Measurements from ENCODE around the gene HNRNPH2. TPM values are rescaled to one million over a fixed set of nuclear protein-coding genes. Genes with fewer than 3 reads are reported as not detected.

Gene HNRNPH2
- total RNA-seq, 1 experiment from 2014 or later, result 49.8 TPM

GRCh38 chrX:101419489-101419888 lies 11.5 kb downstream of the HNRNPH2 start:
- intact Hi-C loops (cut with micrococcal nuclease), result loop anchor here (5.0 kb wide), 1 partner anchor 178 kb away; no protein-coding TSS in a partner anchor
- Histone ChIP-seq H3K4me2 (ENCODE audit: low read length) (no peak overlapping the region), H4K20me1 (ENCODE audit: insufficient read depth) (no peaks in the 10 kb centered on the region), H3K27ac (ENCODE audit: low read depth, low read length) (no peak overlapping the region), H3K9me3 (ENCODE audit: control insufficient read depth in 1 of 2, insufficient read depth in 1 of 2, low read depth in 1 of 2, low read length in 2 of 2) (no peaks in the 10 kb centered on the region), H3K4me3 (replicated peaks in 1 of 2; ENCODE audit: low read depth in 1 of 2, low read length in 2 of 2) (no peak overlapping the region), H3K36me3 (ENCODE audit: control insufficient read depth in 1 of 2, insufficient read depth in 2 of 2, low read length in 2 of 2) (0 out of 4 replicates have a peak, but pooled peaks cover 0 to 2% of the 10 kb centered on the region in 2 experiments), H2AFZ (ENCODE audit: low read depth, low read length, poor library complexity, severe bottlenecking) (no peak overlapping the region), H3K79me2 (ENCODE audit: insufficient read depth, low read length) (no peaks in the 10 kb centered on the region), H3K9ac (ENCODE audit: low read length) (no peak overlapping the region), H3K9me2 (ENCODE audit: insufficient read depth) (no peaks in the 10 kb centered on the region), H3K27me3 (ENCODE audit: insufficient read depth, low read length) (no peaks in the 10 kb centered on the region), H3K4me1 (ENCODE audit: control insufficient read depth in 1 of 2, insufficient read depth in 2 of 2, low read length in 2 of 2) (no peaks in the 10 kb centered on the region)
- TF ChIP-seq REST (IDR thresholded peaks at IDR 0.05; ENCODE audit: low read depth) (no peak), TCF7L2 (IDR thresholded peaks at IDR 0.05; ENCODE audit: borderline replicate concordance, extremely low read depth, insufficient read depth, insufficient read length) (no peak), SIN3A (IDR thresholded peaks at IDR 0.05; ENCODE audit: low read depth) (no peak), ZFX (IDR thresholded peaks at IDR 0.05) (no peak), CEBPB (IDR thresholded peaks at IDR 0.05; ENCODE audit: low read depth) (no peak), JUND (IDR thresholded peaks at IDR 0.05) (no peak), POLR2A (IDR thresholded peaks at IDR 0.05; ENCODE audit: borderline replicate concordance, extremely low read depth, insufficient read depth, insufficient read length) (no peak), SRF (IDR thresholded peaks at IDR 0.05; ENCODE audit: low read depth) (no peak), EZH2phosphoT487 (IDR thresholded peaks at IDR 0.05; ENCODE audit: borderline replicate concordance) (no peak), FOSL1 (IDR thresholded peaks at IDR 0.05; ENCODE audit: low read depth) (no peak)
- ATAC-seq (no peak), DNase-seq (ENCODE audit: low read depth, low spot score) (no peak)
- no TSS peak for BruUV-seq (replicated peaks)
- ChIA-PET POLR2A (no interaction called here), RAD21 (ENCODE audit: low non-redundant PET in 1 of 2, low total read pairs in 2 of 2, uncharacterized antibody in 2 of 2, unreplicated experiment in 2 of 2) (no interaction called here), CTCF (no interaction called here)

All from HCT116 (cell line).